AG10803 (cell line): Measurements from ENCODE around the gene SLC25A21.
"Not testable (repeated sequence)": the region's sequence is repeated elsewhere in the genome, so short reads cannot be mapped to it uniquely, and the experiment has no call there.

ENCODE experiments used
- DNase-seq: peaks from one replicate; pipeline ENCODE4 v3.0.0; 2010; ENCODE audit warnings: low read depth
- H3K4me3 ChIP-seq: 2 replicates; pipeline ENCODE4 v1.5.1; 2011; ENCODE audit warnings: mild to moderate bottlenecking, low read length, control low read depth
- CTCF ChIP-seq: conservative IDR thresholded peaks from 2 replicates; pipeline ENCODE4 v1.5.1; 2011; ENCODE audit warnings: mild to moderate bottlenecking, low read length, control low read depth, inconsistent platforms

SLC25A21 gene

GRCh38 chr14:36702474-36702873 is 469.9 kb downstream of the SLC25A21 start:
- no peak for DNase-seq
- no peak for TF ChIP-seq CTCF
- no peak overlapping the region for H3K4me3 ChIP-seq

DNA sequence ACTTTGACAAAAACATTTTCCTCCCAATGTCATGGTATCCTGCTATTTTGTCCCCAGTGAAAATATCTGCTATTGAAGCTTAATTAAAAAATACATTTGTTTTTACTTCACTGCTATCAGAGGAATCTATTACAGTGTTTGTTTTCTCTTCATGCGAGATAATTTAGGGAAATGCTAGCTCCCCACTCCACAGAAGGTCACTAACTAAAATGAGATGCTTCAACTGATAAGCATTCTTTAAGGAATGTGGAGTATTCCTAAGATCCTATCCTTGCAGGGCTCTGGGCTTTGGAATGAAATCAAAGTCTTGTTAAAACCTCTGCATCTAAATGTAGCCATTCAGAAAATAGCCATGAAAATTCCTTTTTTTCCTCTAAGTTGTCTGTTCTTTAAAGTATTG is 471.3 kb downstream of the SLC25A21 start:
- TF ChIP-seq CTCF: no peak

GRCh38 chr14:36700651-36701050 is 471.8 kb downstream of the SLC25A21 start:
- DNase-seq: no peak
- no peak overlapping the region for H3K4me3 ChIP-seq
- TF ChIP-seq CTCF: no peak

More for the DNA sequence above, 471.3 kb downstream of the SLC25A21 start:
- DNase-seq: no peak
- no peak overlapping the region for H3K4me3 ChIP-seq

DNA sequence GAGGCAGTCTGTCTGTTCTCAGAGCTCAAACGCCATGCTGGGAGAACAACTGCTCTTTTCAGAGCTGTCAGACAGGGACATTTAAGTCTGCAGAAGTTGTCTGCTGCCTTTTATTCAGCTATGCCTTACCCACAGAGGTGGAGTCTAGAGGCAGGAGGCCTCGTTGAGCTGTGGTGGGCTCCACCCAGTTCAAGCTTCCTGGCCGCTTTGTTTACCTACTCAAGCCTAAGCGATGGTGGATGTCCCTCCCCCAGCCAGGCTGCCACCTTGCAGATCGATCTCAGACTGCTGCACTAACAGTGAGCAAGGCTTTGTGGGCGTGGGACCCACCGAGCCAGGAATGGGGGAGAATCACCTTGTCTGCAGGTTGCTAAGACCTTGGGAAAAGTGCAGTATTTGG is 473.0 kb downstream of the SLC25A21 start:
- not testable (repeated sequence) for DNase-seq, H3K4me3 ChIP-seq

GRCh38 chr14:36690311-36691040 is 481.9 kb downstream of the SLC25A21 start:
- no peak for DNase-seq
- H3K4me3 ChIP-seq: no peak overlapping the region
- TF ChIP-seq CTCF: no peak

- no peak for TF ChIP-seq CTCF
- no peak for DNase-seq
- H3K4me3 ChIP-seq: no peak overlapping the region
Measured at GRCh38 chr14:36684946-36685345, 487.5 kb downstream of the SLC25A21 start.

GRCh38 chr14:36683083-36683724 is 489.2 kb downstream of the SLC25A21 start:
- no peak for TF ChIP-seq CTCF
- H3K4me3 ChIP-seq: no peak overlapping the region
- DNase-seq: no peak
